NCI-H2196 treated with DMSO at 0.1 percent for 48 hours (cell line): ENCODE results near the gene GOLGA6L6.
"Not testable (repeated sequence)": the region's sequence is repeated elsewhere in the genome, so short reads cannot be mapped to it uniquely, and the experiment has no call there.

ENCODE experiments used
- DNase-seq: peaks from one replicate; lab custom pipeline; 2025; ENCODE audit not compliant: unreplicated experiment; lab: John Stamatoyannopoulos, UW

Gene GOLGA6L6

GRCh38 chr15:20541700-20542099, at the start of gene GOLGA6L6:
Gene GOLGA6L6, minus strand, starts transcription at chr15:20541800. Its CDS starts 91 bp downstream, at chr15:20541709.
- DNase-seq: not testable (repeated sequence)

GRCh38 chr15:20590069-20590468, 48.5 kb upstream of the GOLGA6L6 start:
- not testable (repeated sequence) for DNase-seq

- not testable (repeated sequence) for DNase-seq
Observed at GRCh38 chr15:20586821-20587220, 45.2 kb upstream of the GOLGA6L6 start.

- DNase-seq: not testable (repeated sequence)
Observed at GRCh38 chr15:20582726-20583115, 41.1 kb upstream of the GOLGA6L6 start.

GRCh38 chr15:20582109-20582725, 40.6 kb upstream of the GOLGA6L6 start:
- DNase-seq: not testable (repeated sequence)

GRCh38 chr15:20581261-20582108, 39.9 kb upstream of the GOLGA6L6 start:
- not testable (repeated sequence) for DNase-seq

- not testable (repeated sequence) for DNase-seq
Observed at GRCh38 chr15:20579662-20580061, 38.1 kb upstream of the GOLGA6L6 start.

GRCh38 chr15:20551289-20551688, 9.7 kb upstream of the GOLGA6L6 start:
- not testable (repeated sequence) for DNase-seq

- DNase-seq: not testable (repeated sequence)
Observed at GRCh38 chr15:20505926-20506658, 35.5 kb downstream of the GOLGA6L6 start.

GRCh38 chr15:20502839-20503238, 38.8 kb downstream of the GOLGA6L6 start:
- not testable (repeated sequence) for DNase-seq

- not testable (repeated sequence) for DNase-seq
Observed at GRCh38 chr15:20501512-20502222, 39.9 kb downstream of the GOLGA6L6 start.

GRCh38 chr15:20497781-20498180, 43.8 kb downstream of the GOLGA6L6 start:
- DNase-seq: not testable (repeated sequence)

- DNase-seq: not testable (repeated sequence)
Observed at GRCh38 chr15:20493035-20493434, 48.6 kb downstream of the GOLGA6L6 start.

GRCh38 chr15:20492598-20492997, 49.0 kb downstream of the GOLGA6L6 start:
- not testable (repeated sequence) for DNase-seq

GRCh38 chr15:20489320-20489719, 52.3 kb downstream of the GOLGA6L6 start:
- not testable (repeated sequence) for DNase-seq
